ENCODE data around the gene RANBP2.

Gene RANBP2

GRCh38 chr2:108776475-108776874, 57.2 kb downstream of the RANBP2 start:
- no peak for DNase-seq (ENCODE audit: low read depth, low spot score)

- no peak for DNase-seq (ENCODE audit: low read depth, low spot score)
These were observed 59.6 kb downstream of the RANBP2 start for GRCh38 chr2:108778857-108779256.

- no peak for DNase-seq (ENCODE audit: low read depth, low spot score)
These were observed 66.7 kb downstream of the RANBP2 start for GRCh38 chr2:108786008-108786353.

- peak; percentile 86 for DNase-seq (ENCODE audit: low read depth, low spot score)
These were observed 67.3 kb downstream of the RANBP2 start, which contains the start of gene CCDC138 for GRCh38 chr2:108786354-108787215. CCDC138 (plus strand) TSS chr2:108786771; CDS start chr2:108786823, 52 bp downstream.

- DNase-seq (ENCODE audit: low read depth, low spot score), result no peak
These were observed 67.9 kb downstream of the RANBP2 start for GRCh38 chr2:108787216-108787541.

GRCh38 chr2:108803045-108803736, 83.9 kb downstream of the RANBP2 start:
- DNase-seq (ENCODE audit: low read depth, low spot score), result no peak

GRCh38 chr2:108805032-108805431, 85.8 kb downstream of the RANBP2 start:
- no peak for DNase-seq (ENCODE audit: low read depth, low spot score)

- no peak for DNase-seq (ENCODE audit: low read depth, low spot score)
These were observed 86.5 kb downstream of the RANBP2 start for GRCh38 chr2:108805782-108806181.

GRCh38 chr2:108806371-108807113, 87.3 kb downstream of the RANBP2 start:
- no peak for DNase-seq (ENCODE audit: low read depth, low spot score)

- no peak for DNase-seq (ENCODE audit: low read depth, low spot score)
These were observed 90.7 kb downstream of the RANBP2 start for GRCh38 chr2:108809936-108810335.

GRCh38 chr2:108810993-108811957, 92.0 kb downstream of the RANBP2 start:
- no peak for DNase-seq (ENCODE audit: low read depth, low spot score)

GRCh38 chr2:108813732-108814131, 94.5 kb downstream of the RANBP2 start:
- no peak for DNase-seq (ENCODE audit: low read depth, low spot score)

GRCh38 chr2:108820482-108820881, 101.2 kb downstream of the RANBP2 start:
- DNase-seq (ENCODE audit: low read depth, low spot score), result no peak

GRCh38 chr2:108823286-108823685, 104.0 kb downstream of the RANBP2 start:
- no peak for DNase-seq (ENCODE audit: low read depth, low spot score)

GRCh38 chr2:108824316-108825070, 105.2 kb downstream of the RANBP2 start:
- DNase-seq (ENCODE audit: low read depth, low spot score), result no peak

- DNase-seq (ENCODE audit: low read depth, low spot score), result no peak
These were observed 106.0 kb downstream of the RANBP2 start for GRCh38 chr2:108825254-108825653.

- DNase-seq (ENCODE audit: low read depth, low spot score), result no peak
These were observed 106.5 kb downstream of the RANBP2 start for GRCh38 chr2:108825736-108826135.

GRCh38 chr2:108829578-108830310, 110.5 kb downstream of the RANBP2 start:
- no peak for DNase-seq (ENCODE audit: low read depth, low spot score)

GRCh38 chr2:108833219-108833618, 113.9 kb downstream of the RANBP2 start:
- no peak for DNase-seq (ENCODE audit: low read depth, low spot score)

GRCh38 chr2:108834620-108835019, 115.3 kb downstream of the RANBP2 start:
- no peak for DNase-seq (ENCODE audit: low read depth, low spot score)
